Omental fat pad (tissue), 4 donors: ENCODE results near the gene LAG3. TPM values are rescaled to one million over a fixed set of nuclear protein-coding genes. Genes with fewer than 3 reads are reported as not detected.
"Not testable (repeated sequence)": the region's sequence is repeated elsewhere in the genome, so short reads cannot be mapped to it uniquely, and the experiment has no call there.

Source experiments
- ATAC-seq: fragments of 150-250 bp; one replicate; pipeline ENCODE4 v1.9.1; 2016; ENCODE audit warnings: mild to moderate bottlenecking, moderate library complexity; ENCODE audit not compliant: low FRiP score
- DNase-seq: peaks from one replicate; pipeline ENCODE4 v3.0.0-alpha.2; 2019; ENCODE audit warnings: low spot score
- total RNA-seq, 4 donors: library from RNA; depleted of rRNA; stranded (reverse); fragments of >200 nt; gene quantifications; one replicate each; pipeline ENCODE4 v1.1.0, GENCODE V29; 2016
- TF ChIP-seq, protein P1 (sequence below), 3 donors: fragments of 450-650 bp; IDR thresholded peaks; one replicate each; pipeline ENCODE4 v1.5.1; 2016 to 2017; ENCODE audit warnings: antibody characterized with exemption in 3 of 3, mild to moderate bottlenecking in 3 of 3, moderate library complexity in 2 of 3

Gene LAG3
- total RNA-seq, 4 donors from 2014 or later, result 0.44 to 2.2 (median 0.92) TPM

DNA sequence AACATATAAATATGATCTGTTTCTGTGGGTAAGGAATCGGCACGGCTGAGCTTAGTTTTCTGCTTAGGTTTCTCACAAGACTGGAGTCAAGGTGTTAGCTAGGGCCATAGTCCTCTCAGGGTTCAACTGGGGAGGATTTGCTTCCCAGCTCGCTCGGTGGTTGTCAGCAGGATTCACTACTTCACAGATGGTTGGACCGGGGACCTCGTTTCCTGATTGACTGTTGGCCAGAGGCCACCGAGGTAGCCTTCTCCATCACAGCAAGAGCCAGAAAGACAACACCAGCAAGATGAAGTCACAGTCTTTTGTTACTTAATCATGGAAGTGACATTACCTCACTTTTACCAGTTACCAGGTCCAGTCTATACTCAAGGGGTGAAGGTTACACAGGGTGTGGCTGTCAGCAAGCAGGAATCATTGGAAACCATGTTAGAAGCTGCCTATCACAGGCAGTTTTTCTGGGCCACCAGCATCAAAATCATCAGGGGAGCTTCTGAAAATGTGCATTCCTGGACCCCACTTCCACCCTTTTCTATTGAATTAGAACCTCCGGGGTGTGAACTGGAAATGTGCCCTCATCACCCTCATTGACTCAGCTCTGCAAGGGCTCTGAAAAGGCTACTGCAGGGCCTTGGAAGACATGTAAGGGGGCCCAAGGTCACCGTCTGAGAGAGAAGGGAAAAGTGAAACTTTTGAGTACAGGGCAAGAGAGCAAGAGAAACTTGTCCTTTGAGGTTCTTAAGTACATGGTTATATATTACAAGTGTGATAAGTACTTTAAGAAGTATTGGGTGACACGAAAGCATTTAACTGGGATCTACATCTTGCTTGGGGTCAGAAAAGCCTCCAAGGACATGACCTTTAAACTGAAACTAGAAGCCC lies 37.6 kb upstream of the LAG3 start:
- no peak for DNase-seq
- TF ChIP-seq, protein P1, sequence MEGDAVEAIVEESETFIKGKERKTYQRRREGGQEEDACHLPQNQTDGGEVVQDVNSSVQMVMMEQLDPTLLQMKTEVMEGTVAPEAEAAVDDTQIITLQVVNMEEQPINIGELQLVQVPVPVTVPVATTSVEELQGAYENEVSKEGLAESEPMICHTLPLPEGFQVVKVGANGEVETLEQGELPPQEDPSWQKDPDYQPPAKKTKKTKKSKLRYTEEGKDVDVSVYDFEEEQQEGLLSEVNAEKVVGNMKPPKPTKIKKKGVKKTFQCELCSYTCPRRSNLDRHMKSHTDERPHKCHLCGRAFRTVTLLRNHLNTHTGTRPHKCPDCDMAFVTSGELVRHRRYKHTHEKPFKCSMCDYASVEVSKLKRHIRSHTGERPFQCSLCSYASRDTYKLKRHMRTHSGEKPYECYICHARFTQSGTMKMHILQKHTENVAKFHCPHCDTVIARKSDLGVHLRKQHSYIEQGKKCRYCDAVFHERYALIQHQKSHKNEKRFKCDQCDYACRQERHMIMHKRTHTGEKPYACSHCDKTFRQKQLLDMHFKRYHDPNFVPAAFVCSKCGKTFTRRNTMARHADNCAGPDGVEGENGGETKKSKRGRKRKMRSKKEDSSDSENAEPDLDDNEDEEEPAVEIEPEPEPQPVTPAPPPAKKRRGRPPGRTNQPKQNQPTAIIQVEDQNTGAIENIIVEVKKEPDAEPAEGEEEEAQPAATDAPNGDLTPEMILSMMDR (IDR thresholded peaks at IDR 0.05), result no peak
- no peak for ATAC-seq

DNA sequence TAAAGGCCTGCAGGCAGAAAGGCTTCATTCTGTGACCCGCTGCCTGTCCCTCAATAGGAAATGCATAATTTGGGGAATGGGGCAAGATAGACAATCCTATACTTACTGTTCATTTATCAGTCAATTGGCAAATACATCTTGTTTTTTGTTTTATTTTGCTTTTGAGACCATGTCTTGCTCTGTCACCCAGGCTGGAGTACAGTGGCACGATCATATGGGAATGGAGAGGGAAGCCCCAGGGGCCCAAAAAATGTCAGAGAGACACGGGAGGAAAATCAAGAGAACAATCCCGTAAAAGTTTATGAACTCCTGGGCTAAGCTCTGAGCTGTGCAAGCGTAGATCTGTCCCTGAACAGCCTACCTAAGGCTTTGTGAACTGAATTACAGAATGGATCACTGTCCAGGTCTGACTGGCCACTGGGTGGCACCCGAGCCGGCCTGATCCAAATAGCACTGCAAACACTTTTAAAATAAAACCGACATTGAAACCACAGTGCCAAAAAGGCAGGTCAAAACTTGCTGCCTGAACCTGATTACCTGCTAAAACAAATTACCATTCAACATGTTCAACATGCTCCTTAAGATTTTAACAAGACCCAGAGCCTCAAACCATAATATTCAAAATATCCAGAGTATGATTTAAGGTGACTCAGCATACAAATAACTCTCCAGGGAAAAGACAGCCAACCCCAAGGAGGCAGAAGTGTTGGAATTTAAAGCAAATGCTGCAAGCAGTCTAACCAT lies 36.7 kb upstream of the LAG3 start:
- DNase-seq, result peak; percentile 29
- TF ChIP-seq, protein P1 (IDR thresholded peaks at IDR 0.05), result no peak
- peak; percentile 90 for ATAC-seq

DNA sequence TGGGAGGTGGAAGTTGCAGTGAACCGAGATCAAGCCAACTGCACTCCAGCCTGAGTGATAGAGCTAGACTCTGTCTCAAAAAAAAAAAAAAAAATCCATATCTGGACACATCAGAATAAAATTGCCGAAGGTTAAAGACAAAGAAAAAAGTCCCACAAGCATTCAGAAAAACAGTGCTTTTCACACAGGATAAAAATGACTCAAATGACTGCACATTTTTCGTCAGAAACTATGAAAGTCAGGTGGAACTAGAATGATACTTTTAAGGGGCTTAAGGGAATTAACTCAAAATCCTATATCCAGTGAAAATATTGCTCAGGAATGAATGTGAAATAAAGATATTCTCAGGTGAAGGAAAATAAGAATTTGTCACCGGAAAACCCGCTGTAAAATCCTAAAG lies 35.6 kb upstream of the LAG3 start:
- DNase-seq (no peak), ATAC-seq (no peak)
- TF ChIP-seq, protein P1 (IDR thresholded peaks at IDR 0.05), result no peak

DNA sequence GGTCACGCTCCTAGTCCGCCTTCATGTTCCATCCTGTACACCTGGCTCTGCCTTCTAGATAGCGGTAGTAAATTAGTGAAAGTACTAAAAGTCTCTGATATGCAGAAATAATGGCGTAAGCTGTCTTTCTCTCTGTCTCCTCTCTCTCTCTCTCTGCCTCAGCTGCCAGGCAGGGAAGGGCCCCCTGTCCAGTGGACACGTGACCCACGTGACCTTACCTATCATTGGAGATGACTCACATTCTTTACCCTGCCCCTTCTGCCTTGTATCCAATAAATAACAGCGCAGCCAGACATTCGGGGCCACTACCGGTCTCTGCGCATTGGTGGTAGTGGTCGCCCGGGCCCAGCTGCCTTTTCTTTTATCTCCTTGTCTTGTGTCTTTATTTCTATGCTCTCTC lies 30.2 kb upstream of the LAG3 start:
- ATAC-seq, DNase-seq: not testable (repeated sequence)

DNA sequence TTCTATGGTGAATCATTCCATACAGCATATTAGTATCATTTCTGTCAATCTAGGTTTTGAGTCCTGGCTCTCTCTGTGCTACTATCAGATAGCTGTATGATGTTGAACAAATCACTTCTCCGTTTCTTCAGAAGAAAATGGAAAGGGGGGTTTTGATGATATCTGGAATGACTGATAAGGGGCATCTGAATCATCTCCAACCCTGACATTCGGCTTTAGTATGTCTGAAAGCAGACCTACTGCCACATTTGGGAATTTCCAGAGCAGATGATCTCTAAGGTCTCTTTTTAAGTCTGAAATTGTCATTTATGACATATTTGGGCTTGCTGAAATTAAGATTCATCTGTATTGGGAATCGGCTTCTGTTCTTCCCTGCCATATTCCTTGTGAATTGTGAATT lies 29.5 kb upstream of the LAG3 start:
- ATAC-seq (no peak), DNase-seq (no peak)
- TF ChIP-seq, protein P1 (IDR thresholded peaks at IDR 0.05), result no peak

DNA sequence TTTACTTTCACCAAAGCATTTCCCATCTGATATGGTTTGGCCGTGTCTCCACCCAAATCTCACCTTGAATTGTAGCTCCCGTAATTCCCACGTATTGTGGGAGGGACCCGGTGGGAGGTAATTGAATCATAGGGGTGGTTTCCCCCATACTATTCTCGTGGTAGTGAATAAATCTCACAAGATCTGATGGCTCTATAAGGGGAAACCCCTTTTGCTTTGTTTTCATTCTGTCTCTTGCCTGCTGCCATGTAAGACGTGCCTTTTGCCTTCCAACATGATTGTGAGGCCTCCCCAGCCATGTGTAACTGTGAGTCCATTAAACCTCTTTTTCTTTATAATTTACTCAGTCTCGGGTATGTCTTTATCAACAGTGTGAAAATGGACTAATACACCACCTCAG lies 29.0 kb upstream of the LAG3 start:
- not testable (repeated sequence) for DNase-seq, ATAC-seq

DNA sequence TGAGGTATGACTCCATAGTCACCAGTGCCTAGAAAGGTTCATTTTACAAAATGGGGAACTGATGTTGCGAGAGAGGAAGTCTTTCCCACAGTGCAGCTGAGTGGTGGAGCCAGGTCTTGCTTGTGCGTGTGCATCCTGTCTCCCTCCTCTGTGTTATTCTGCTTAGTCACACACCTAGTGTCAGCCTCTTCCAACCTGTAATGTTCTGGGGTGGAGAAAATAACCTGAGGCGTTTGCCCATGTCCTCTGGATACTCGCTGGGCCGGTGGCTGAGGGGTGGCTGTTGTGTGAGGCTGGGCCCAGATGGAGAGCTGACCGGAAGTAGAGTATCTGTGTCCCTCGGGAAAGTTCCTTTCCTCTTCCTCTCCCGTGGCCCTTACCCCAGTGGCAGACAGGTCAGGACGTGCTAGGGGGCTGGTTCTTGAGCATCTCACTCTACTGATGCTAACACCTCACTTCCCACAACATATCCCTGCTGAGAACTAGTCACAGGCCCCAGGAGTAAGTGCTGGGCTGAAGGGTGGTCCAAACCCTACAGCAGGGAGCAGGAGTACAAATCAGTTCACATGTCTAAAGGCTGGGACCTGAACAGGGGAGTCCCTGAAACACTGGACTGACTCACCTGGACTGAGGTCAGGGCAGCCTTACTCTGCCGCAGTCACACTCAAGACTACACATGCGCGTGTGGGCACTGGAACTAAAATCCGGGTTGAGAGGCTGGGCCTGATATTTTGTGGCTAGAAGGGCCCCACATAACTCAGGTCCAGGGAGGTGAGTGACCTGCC lies 26.4 kb upstream of the LAG3 start:
- DNase-seq, result no peak
- no peak for ATAC-seq
- TF ChIP-seq, protein P1 (IDR thresholded peaks at IDR 0.05), result no peak
